MCF 10A (cell line): ENCODE measurements around the gene SARM1. TPM values are rescaled to one million over a fixed set of nuclear protein-coding genes. Genes with fewer than 3 reads are reported as not detected.
A peak's percentile ranks its signal among the peaks of the same experiment; 100 is the strongest.

Experiments
- BruUV-seq: library from RNA; stranded (reverse); fragments of 400-500 nt; replicated peaks from 2 replicates; lab custom pipeline; 2021; lab: Mats Ljungman, UMichigan
- CTCF ChIA-PET: fragments of 300-600 bp; sonication (Branson Sonifier 250); formaldehyde crosslinking; extraction: SDS; loops from one replicate; lab custom pipeline; 2021; ENCODE audit warnings: antibody characterized with exemption, inconsistent platforms; lab: Yijun Ruan, JAX
- POLR2A ChIA-PET: fragments of 300-600, 350-650 bp; sonication (Branson Sonifier 250); formaldehyde crosslinking; extraction: SDS; loops from one replicate; lab custom pipeline; 2020; ENCODE audit warnings: antibody characterized with exemption, inconsistent platforms; lab: Yijun Ruan, JAX
- DNase-seq: peaks from one replicate; pipeline ENCODE4 v3.0.0-alpha.2; 2018; ENCODE audit not compliant: unreplicated experiment
- H3K27ac Mint-ChIP-seq: one replicate; pipeline ENCODE4 v1.8.0; 2022; ENCODE audit warnings: mild to moderate bottlenecking, low read depth, mixed read lengths; ENCODE audit not compliant: unreplicated experiment
- H3K27me3 Mint-ChIP-seq: one replicate; pipeline ENCODE4 v1.8.0; 2022; ENCODE audit warnings: mixed read lengths; ENCODE audit not compliant: insufficient read depth, unreplicated experiment
- H3K36me3 Mint-ChIP-seq: one replicate; pipeline ENCODE4 v1.8.0; 2022; ENCODE audit warnings: mild to moderate bottlenecking, moderate library complexity, mixed read lengths; ENCODE audit not compliant: insufficient read depth, unreplicated experiment
- H3K4me1 Mint-ChIP-seq: one replicate; pipeline ENCODE4 v1.8.0; 2022; ENCODE audit warnings: mixed read lengths; ENCODE audit not compliant: insufficient read depth, unreplicated experiment
- H3K4me3 Mint-ChIP-seq: one replicate; pipeline ENCODE4 v1.8.0; 2022; ENCODE audit warnings: mild to moderate bottlenecking, moderate library complexity, mixed read lengths; ENCODE audit not compliant: unreplicated experiment
- H3K9me3 Mint-ChIP-seq: one replicate; pipeline ENCODE4 v1.8.0; 2022; ENCODE audit warnings: mixed read lengths; ENCODE audit not compliant: unreplicated experiment
- CTCF ChIP-seq: fragments of 200-600 bp; IDR thresholded peaks from one replicate; pipeline ENCODE4 v1.8.0; 2022; ENCODE audit warnings: antibody characterized with exemption, mild to moderate bottlenecking; ENCODE audit not compliant: unreplicated experiment
- intact Hi-C: fragments of 100-400 bp; cut with micrococcal nuclease; formaldehyde crosslinking; loops from 2 replicates; pipeline ENCODE4 v1.14.1; 2022
- total RNA-seq: library from RNA; stranded (reverse); gene quantifications from 2 replicates; pipeline ENCODE4 v1.2.3, GENCODE V29; 2022

Gene SARM1
- total RNA-seq, 1 experiment from 2014 or later = 0.63 TPM

GRCh38 chr17:28328325-28328724 lies 43.2 kb upstream of the SARM1 start:
- no peak for TF ChIP-seq CTCF
- BruUV-seq = TSS peak; percentile 4
- Mint-ChIP-seq H3K9me3 (no peaks in the 10 kb centered on the region), H3K4me3 (no peak overlapping the region), H3K27me3 (no peaks in the 10 kb centered on the region), H3K4me1 (peaks cover 5% of the 10 kb centered on the region), H3K27ac (no peak overlapping the region), H3K36me3 (peaks cover 54% of the 10 kb centered on the region)
- intact Hi-C loops = loop anchor here (5.0 kb wide), 1 partner anchor 321 kb away; no protein-coding TSS in a partner anchor
- ChIA-PET POLR2A (interaction anchor here (0.6 to 1.1 kb wide), 3 partner anchors 19 to 275 kb away, joined by 3 read pairs; no protein-coding TSS in a partner anchor), CTCF (interaction anchor here (0.6 to 2.3 kb wide), 8 partner anchors 10 to 524 kb away, joined by 3 to 14 read pairs (median 4); no protein-coding TSS in a partner anchor)
- DNase-seq = no peak

GRCh38 chr17:28330671-28331070 lies 40.8 kb upstream of the SARM1 start:
- Mint-ChIP-seq H3K27me3 (no peaks in the 10 kb centered on the region), H3K36me3 (peaks cover 56% of the 10 kb centered on the region), H3K27ac (no peak overlapping the region), H3K4me3 (no peak overlapping the region), H3K9me3 (no peaks in the 10 kb centered on the region), H3K4me1 (peaks cover 18% of the 10 kb centered on the region)
- BruUV-seq = no TSS peak
- intact Hi-C loops = loop anchor here (10.0 kb wide), 1 partner anchor 214 kb away; no protein-coding TSS in a partner anchor
- no peak for TF ChIP-seq CTCF
- POLR2A ChIA-PET = no interaction called here
- DNase-seq = no peak
- CTCF ChIA-PET = interaction anchor here (1.0 to 2.3 kb wide), 4 partner anchors 10 to 209 kb away, joined by 4 to 11 read pairs (median 6); no protein-coding TSS in a partner anchor

GRCh38 chr17:28331891-28332420 lies 39.5 kb upstream of the SARM1 start:
- BruUV-seq = no TSS peak
- CTCF ChIA-PET = interaction anchor here (0.5 to 2.3 kb wide), 7 partner anchors 11 to 100 kb away, joined by 3 to 11 read pairs (median 5); no protein-coding TSS in a partner anchor
- peaks cover 21% of the 10 kb centered on the region for H3K4me1 Mint-ChIP-seq
- H3K27me3 Mint-ChIP-seq = no peaks in the 10 kb centered on the region
- DNase-seq = no peak
- H3K9me3 Mint-ChIP-seq = no peaks in the 10 kb centered on the region
- POLR2A ChIA-PET = no interaction called here
- intact Hi-C loops = loop anchor here (10.0 kb wide), 1 partner anchor 213 kb away; no protein-coding TSS in a partner anchor
- H3K36me3 Mint-ChIP-seq = peaks cover 52% of the 10 kb centered on the region
- no peak overlapping the region for H3K4me3 Mint-ChIP-seq
- no peak for TF ChIP-seq CTCF
- H3K27ac Mint-ChIP-seq = no peak overlapping the region

- POLR2A ChIA-PET = interaction anchor here (0.6 to 4.2 kb wide), 4 partner anchors 13 to 122 kb away, joined by 3 to 107 read pairs (median 44); partner anchors contain the start of gene POLDIP2
- peak overlapping the region; percentile 96 for H3K4me3 Mint-ChIP-seq
- H3K27me3 Mint-ChIP-seq = no peaks in the 10 kb centered on the region
- H3K36me3 Mint-ChIP-seq = peaks cover 39% of the 10 kb centered on the region
- CTCF ChIA-PET = interaction anchor here (0.6 to 2.4 kb wide), 7 partner anchors 11 to 774 kb away, joined by 3 to 10 read pairs (median 4); no protein-coding TSS in a partner anchor
- BruUV-seq = no TSS peak
- no peak for DNase-seq
- intact Hi-C loops = loop anchor here (10.0 kb wide), 1 partner anchor 212 kb away; no protein-coding TSS in a partner anchor
- H3K9me3 Mint-ChIP-seq = no peaks in the 10 kb centered on the region
- no peak for TF ChIP-seq CTCF
- peaks cover 34% of the 10 kb centered on the region for H3K4me1 Mint-ChIP-seq
- no peak overlapping the region for H3K27ac Mint-ChIP-seq
Measured at GRCh38 chr17:28333083-28333746, 38.3 kb upstream of the SARM1 start.
